ENCODE results near the gene ELMOD3. TPM values are rescaled to one million over a fixed set of nuclear protein-coding genes. Genes with fewer than 3 reads are reported as not detected.
A peak's percentile ranks its signal among the peaks of the same experiment; 100 is the strongest.
"Not testable (repeated sequence)": the region's sequence is repeated elsewhere in the genome, so short reads cannot be mapped to it uniquely, and the experiment has no call there.

ELMOD3 gene
- total and polyA plus RNA-seq, 9 donors, result 10.6 to 18.6 (median 15.8) TPM

DNA sequence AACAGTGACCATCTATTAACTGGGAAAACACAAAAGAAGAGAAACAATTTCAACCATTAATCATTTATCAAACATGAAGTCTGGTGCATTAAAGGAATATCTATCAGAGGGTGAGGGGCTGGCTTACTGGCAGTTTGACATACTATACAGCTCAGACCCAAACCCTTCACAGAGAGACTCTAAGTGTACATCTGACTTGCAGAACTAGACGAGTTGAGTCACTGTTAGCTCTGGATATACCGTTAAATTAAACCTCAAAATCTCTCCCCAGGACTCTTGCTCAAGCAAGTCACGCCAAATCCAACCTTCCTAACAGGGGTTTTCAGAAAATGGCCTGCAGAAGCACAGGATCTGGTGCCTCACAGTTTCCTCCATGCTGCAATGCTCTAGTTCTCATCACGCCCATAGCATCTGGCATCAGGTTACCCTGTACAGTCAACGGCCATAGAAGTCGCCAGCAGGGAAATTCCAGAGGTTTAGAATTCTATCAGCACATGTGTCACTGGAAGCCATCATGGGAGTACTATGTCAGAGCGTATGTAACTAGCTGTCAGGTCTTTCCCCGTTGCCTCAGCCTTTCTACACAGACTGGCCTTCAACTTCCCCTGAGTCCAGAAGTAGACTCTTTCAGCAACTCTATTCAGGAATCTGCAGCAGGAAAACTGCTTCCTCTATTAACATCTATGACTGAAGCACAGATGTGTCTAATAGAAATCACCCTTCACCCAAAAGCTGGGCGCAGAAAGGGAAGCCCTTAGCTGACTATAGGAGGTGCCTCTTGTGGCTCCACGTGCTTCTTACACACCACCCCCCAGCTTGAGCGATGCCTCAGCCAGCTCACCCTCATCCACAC, 36.1 kb upstream of the ELMOD3 start:
- Histone ChIP-seq H3K27me3 (ENCODE audit: control insufficient read depth, insufficient read depth, low read length) (no peaks in the 10 kb centered on the region), H3K4me3 (ENCODE audit: low read length) (no peak overlapping the region), H3K4me1 (ENCODE audit: control insufficient read depth, insufficient read depth, low read length) (peaks cover 8% of the 10 kb centered on the region), H3K27ac (ENCODE audit: low read length) (peak overlapping the region; percentile 37), H3K36me3 (ENCODE audit: control insufficient read depth, insufficient read depth, low read length) (peaks cover 67% of the 10 kb centered on the region), H3K9me3 (replicated peaks; ENCODE audit: control insufficient read depth, low read depth, low read length) (no peaks in the 10 kb centered on the region)
- 26% methylated on average over 11 of the region's 11 CpGs for WGBS (ENCODE audit: insufficient coverage)
- peak; percentile 71 for DNase-seq

DNA sequence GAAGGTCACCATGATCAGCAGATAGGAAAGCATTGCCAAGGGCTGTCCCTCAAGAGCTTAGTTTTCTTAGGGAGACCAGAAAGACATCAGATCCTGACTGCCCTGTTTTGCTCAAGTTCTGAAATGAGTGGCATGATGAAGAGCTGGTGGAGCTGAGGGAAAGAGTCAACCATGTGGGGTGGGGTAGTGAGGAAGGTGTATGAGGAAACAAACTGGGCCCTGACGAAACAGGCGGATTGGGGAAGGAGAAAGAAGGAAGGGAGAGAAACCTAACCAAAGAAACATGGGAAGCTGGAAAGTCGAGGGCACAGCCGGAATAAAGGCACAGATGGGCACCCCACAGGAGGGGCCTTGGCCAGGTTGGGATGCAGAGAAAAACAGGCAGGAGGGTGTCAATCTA, 34.8 kb upstream of the ELMOD3 start:
- WGBS (ENCODE audit: insufficient coverage), result 91% methylated on average over 4 of the region's 4 CpGs
- no peak for DNase-seq
- Histone ChIP-seq H3K27ac (ENCODE audit: low read length) (no peak overlapping the region), H3K4me1 (ENCODE audit: control insufficient read depth, insufficient read depth, low read length) (peaks cover 11% of the 10 kb centered on the region), H3K9me3 (replicated peaks; ENCODE audit: control insufficient read depth, low read depth, low read length) (no peaks in the 10 kb centered on the region), H3K4me3 (ENCODE audit: low read length) (no peak overlapping the region), H3K27me3 (ENCODE audit: control insufficient read depth, insufficient read depth, low read length) (no peaks in the 10 kb centered on the region), H3K36me3 (ENCODE audit: control insufficient read depth, insufficient read depth, low read length) (peaks cover 73% of the 10 kb centered on the region)

DNA sequence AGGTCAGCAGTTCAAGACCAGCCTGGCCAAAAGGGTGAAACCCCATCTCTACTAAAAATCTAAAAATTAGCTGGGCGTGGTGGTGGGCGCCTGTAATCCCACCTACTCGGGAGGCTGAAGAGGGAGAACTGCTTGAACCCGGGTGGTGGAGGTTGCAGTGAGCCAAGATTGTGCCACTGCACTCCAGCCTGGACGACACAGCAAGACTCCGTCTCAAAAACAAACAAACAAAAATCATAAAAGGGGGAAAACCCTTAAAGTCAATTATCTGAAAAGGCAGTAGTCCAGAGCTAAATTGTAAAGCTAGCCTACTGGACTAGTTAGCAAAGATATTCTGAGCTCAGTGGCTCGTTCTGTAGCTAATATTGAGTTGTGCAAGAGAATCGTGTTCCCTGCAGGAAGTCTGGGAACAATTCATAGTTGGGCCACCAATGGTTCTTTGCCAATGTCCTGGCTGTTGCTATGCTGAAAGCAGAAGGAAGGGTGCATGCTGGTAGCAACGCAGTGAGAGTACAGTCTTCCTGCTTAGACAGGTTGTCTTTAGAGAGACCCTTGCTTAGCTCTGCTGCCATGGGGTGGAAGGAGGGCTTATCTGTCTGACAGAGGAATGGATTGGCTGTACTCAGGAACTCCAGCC, 31.1 kb upstream of the ELMOD3 start:
- Histone ChIP-seq H3K4me1 (ENCODE audit: control insufficient read depth, insufficient read depth, low read length) (peaks cover 29% of the 10 kb centered on the region), H3K4me3 (ENCODE audit: low read length) (no peak overlapping the region)

DNA sequence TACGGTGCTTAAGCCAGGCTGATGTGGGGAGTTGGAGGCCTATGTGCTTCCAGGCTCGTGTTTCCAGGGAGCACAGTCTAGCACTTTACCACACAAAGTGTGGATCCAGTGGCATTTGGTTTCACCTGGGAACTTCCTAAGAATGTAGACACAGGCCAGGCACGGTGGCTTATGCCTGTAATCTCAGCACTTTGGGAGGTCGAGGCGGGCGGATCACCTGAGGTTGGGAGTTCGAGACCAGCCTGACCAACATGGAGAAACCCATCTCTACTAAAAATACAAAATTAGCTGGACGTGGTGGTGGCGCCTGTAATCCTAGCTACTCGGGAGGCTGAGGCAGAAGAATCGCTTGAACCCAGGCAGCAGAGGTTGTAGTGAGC, 30.6 kb upstream of the ELMOD3 start:
- not testable (repeated sequence) for H3K4me3 ChIP-seq (ENCODE audit: low read length); H3K27ac ChIP-seq (ENCODE audit: low read length); DNase-seq; H3K27me3 ChIP-seq (ENCODE audit: control insufficient read depth, insufficient read depth, low read length); H3K9me3 ChIP-seq (replicated peaks; ENCODE audit: control insufficient read depth, low read depth, low read length)
- peaks cover 24% of the 10 kb centered on the region for H3K4me1 ChIP-seq (ENCODE audit: control insufficient read depth, insufficient read depth, low read length)
- 100% methylated on average over 3 of the region's 11 CpGs for WGBS (ENCODE audit: insufficient coverage)
- peaks cover 56% of the 10 kb centered on the region for H3K36me3 ChIP-seq (ENCODE audit: control insufficient read depth, insufficient read depth, low read length)

More for the DNA sequence above, 31.1 kb upstream of the ELMOD3 start:
- no peak overlapping the region for H3K27ac ChIP-seq (ENCODE audit: low read length)
- no peaks in the 10 kb centered on the region for H3K9me3 ChIP-seq (replicated peaks; ENCODE audit: control insufficient read depth, low read depth, low read length)
- H3K27me3 ChIP-seq (ENCODE audit: control insufficient read depth, insufficient read depth, low read length), result no peaks in the 10 kb centered on the region
- DNase-seq, result no peak
- WGBS (ENCODE audit: insufficient coverage), result 83% methylated on average over 3 of the region's 9 CpGs
- H3K36me3 ChIP-seq (ENCODE audit: control insufficient read depth, insufficient read depth, low read length), result peaks cover 56% of the 10 kb centered on the region

DNA sequence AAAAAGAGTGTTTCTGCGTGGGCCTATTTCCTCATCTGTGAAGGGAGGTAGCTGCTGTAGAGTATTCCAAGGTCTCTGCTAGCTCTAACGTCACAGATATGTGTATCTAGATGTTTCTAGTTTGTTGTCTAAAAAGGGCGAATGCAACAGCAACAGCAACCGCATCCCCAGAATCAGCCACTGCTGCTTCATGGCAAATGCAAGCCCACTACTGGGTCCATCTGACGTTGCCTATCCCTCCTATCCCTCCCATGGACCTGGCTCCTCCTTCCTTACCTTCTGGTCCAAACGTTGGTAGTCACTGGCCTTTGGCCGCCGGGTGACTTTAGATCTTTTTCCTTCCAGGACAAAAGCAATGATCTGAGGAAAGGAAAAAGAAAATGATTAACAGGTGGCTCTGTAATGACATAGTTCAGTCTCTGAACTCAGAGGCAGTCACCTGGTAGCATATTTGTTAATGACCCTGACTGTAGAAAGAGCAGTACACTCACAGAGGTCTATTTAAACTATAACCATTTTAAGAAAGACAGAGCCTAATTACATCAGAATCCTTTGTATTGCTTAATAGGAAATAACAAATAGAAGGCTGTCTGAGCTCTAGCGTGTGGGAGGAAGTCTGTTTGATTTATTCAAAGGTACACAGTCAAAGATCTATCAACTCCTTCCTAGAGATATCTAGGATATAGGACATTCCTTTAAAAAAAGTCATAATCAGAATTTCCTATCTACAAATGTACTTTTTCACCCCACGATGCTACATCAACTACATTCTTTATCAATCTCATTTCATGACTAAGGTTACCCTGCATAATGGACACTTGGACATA, 29.7 kb upstream of the ELMOD3 start:
- Histone ChIP-seq H3K4me3 (ENCODE audit: low read length) (no peak overlapping the region), H3K36me3 (ENCODE audit: control insufficient read depth, insufficient read depth, low read length) (peaks cover 51% of the 10 kb centered on the region), H3K9me3 (replicated peaks; ENCODE audit: control insufficient read depth, low read depth, low read length) (no peaks in the 10 kb centered on the region), H3K27ac (ENCODE audit: low read length) (no peak overlapping the region), H3K27me3 (ENCODE audit: control insufficient read depth, insufficient read depth, low read length) (no peaks in the 10 kb centered on the region), H3K4me1 (ENCODE audit: control insufficient read depth, insufficient read depth, low read length) (peaks cover 24% of the 10 kb centered on the region)
- DNase-seq, result no peak
- 25% methylated on average over 2 of the region's 10 CpGs for WGBS (ENCODE audit: insufficient coverage)

DNA sequence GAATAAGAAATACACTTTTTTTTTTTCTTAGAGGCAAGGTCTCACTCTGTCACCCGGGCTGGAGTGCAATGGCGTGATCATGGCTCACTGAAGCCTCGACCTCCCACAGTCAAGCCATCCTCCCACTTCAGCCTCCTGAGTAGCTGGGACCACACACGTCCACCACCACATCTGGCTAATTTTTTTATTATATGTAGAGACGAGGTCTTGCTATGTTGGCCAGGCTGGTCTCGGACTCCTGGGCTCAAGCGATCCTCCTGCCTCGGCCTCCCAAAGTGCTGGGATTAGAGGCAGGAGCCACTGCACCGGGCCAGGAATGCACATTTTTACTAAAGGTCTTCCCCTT, 29.1 kb upstream of the ELMOD3 start:
- no peak for DNase-seq
- H3K4me1 ChIP-seq (ENCODE audit: control insufficient read depth, insufficient read depth, low read length), result peaks cover 24% of the 10 kb centered on the region
- 56% methylated on average over 3 of the region's 9 CpGs for WGBS (ENCODE audit: insufficient coverage)
- H3K27me3 ChIP-seq (ENCODE audit: control insufficient read depth, insufficient read depth, low read length), result no peaks in the 10 kb centered on the region
- H3K4me3 ChIP-seq (ENCODE audit: low read length), result no peak overlapping the region
- H3K36me3 ChIP-seq (ENCODE audit: control insufficient read depth, insufficient read depth, low read length), result peaks cover 45% of the 10 kb centered on the region
- H3K9me3 ChIP-seq (replicated peaks; ENCODE audit: control insufficient read depth, low read depth, low read length), result no peaks in the 10 kb centered on the region
- H3K27ac ChIP-seq (ENCODE audit: low read length), result no peak overlapping the region

DNA sequence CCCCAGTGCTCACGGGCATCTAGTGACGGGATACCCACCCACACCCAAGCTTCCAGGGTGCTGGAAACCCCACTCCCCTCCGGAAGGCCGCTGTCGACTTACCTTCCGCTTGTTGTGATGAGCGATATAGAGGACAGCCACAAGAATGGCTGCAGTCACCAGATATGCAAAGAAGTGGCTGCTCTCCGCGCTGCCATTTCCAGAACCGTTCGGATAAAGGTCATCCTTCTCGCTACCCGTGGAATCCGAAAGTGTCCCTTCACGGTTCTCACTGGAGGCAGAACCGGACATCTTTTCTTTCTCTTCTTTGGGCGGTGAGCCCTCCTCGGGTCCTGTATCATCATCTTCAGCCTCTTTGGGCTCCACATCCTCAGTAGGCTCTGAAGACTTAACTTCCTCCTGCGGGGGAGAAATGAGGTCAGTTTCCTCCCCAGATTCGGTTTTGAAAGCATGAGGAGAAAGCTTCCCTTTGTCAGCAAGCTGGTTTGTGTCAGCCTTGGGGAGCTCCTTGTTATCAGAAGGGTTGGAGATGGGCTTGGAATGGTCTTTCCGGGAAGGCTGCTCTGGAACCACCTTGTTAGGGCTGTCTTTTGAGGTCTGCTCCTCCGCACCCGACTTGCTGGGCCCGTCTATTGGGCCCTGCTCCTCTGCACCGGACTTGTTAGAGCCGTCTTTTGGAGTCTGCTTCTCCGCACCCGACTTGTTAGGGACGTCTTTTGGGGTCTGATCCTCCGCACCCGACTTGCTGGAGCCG, 28.0 kb upstream of the ELMOD3 start:
- Histone ChIP-seq H3K9me3 (replicated peaks; ENCODE audit: control insufficient read depth, low read depth, low read length) (no peaks in the 10 kb centered on the region), H3K4me1 (ENCODE audit: control insufficient read depth, insufficient read depth, low read length) (peaks cover 24% of the 10 kb centered on the region), H3K36me3 (ENCODE audit: control insufficient read depth, insufficient read depth, low read length) (peaks cover 37% of the 10 kb centered on the region), H3K27me3 (ENCODE audit: control insufficient read depth, insufficient read depth, low read length) (no peaks in the 10 kb centered on the region), H3K4me3 (ENCODE audit: low read length) (peak overlapping the region; percentile 93), H3K27ac (ENCODE audit: low read length) (peak overlapping the region; percentile 100)
- 31% methylated on average over 28 of the region's 32 CpGs for WGBS (ENCODE audit: insufficient coverage)
- peak; percentile 65 for DNase-seq

DNA sequence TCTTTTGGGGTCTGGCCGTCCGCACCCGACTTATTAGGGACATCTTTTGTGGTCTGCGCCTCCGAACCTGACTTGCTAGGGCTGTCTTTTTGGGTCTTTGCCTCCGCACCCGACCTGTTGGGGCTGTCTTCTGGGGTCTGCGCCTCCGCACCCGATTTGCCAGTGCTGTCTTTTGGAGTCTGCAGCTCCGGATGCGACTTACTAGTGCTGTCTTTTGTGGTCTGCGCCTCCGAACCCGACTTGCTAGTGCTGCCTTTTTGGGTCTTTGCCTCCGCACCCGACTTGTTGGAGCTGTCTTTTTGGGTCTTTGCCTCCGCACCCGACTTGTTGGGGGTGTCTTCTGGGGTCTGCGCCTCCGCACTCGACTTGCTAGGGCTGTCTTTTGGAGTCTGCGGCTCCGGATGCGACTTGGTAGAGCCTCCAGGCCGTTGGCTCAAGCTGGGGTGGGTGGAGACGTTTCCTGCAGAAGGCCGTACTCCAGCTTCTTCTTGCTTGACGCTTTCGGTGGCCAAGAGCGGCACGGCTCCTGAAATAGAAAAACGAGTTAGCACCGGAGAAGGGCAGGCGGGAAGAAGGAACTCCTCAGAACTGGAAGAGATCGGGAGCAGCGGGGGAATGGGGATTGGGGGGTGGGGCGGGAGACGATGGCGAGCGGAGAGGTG, 27.3 kb upstream of the ELMOD3 start:
- Histone ChIP-seq H3K4me1 (ENCODE audit: control insufficient read depth, insufficient read depth, low read length) (peaks cover 24% of the 10 kb centered on the region), H3K36me3 (ENCODE audit: control insufficient read depth, insufficient read depth, low read length) (peaks cover 30% of the 10 kb centered on the region), H3K9me3 (replicated peaks; ENCODE audit: control insufficient read depth, low read depth, low read length) (no peaks in the 10 kb centered on the region), H3K4me3 (ENCODE audit: low read length) (peak overlapping the region; percentile 93), H3K27ac (ENCODE audit: low read length) (peak overlapping the region; percentile 100), H3K27me3 (ENCODE audit: control insufficient read depth, insufficient read depth, low read length) (no peaks in the 10 kb centered on the region)
- WGBS (ENCODE audit: insufficient coverage), result 3% methylated on average over 40 of the region's 41 CpGs
- peak; percentile 70 for DNase-seq

DNA sequence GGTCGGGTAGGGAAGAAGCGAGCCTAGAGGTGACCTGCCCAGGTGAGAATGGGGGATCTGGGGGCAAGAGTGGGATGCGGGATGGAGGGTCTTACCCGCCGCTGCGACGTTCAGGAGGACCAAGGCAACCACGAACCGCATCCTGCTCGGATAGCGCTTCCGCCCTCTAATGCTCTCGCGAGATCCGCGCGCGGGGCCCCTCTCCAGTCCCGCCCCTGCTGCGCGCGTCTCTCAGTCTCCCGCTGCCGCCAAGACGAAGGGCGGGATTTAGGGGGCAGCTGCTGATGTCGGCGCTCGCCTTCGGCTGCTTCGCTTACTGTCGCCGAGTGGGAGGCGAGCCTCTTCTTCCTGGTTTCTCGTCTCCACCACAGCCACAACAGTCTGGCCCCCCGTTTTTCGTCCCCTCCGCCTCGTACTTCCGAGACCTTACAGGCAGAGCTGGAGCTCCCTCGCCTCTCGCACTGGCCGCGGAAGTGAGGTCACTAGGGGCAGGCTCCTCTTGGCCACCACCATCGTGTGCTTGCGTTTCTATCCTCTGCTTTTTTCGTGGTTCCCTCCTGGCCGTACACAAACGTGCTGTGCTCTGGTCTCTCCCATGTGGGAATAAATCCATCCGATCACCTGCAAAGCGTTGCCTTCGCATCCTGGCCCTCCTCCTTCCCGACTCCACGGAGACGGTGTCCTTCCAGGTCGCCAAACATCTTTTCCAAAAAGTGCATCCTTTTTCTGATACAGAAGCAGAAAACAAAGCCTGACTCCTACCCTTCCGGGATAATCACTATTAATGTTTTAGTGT, 26.5 kb upstream of the ELMOD3 start, which contains the start of gene TGOLN2:
TGOLN2 (minus strand) TSS at position 168 of the 796 bp plus-strand sequence; CDS start at position 141, 27 bp downstream.
- H3K9me3 ChIP-seq (replicated peaks; ENCODE audit: control insufficient read depth, low read depth, low read length), result no peaks in the 10 kb centered on the region
- peak; percentile 98 for DNase-seq
- H3K4me3 ChIP-seq (ENCODE audit: low read length), result peak within 1 kb of the TSS; percentile 93
- no peaks in the 10 kb centered on the region for H3K27me3 ChIP-seq (ENCODE audit: control insufficient read depth, insufficient read depth, low read length)
- peaks cover 23% of the 10 kb centered on the region for H3K36me3 ChIP-seq (ENCODE audit: control insufficient read depth, insufficient read depth, low read length)
- WGBS (ENCODE audit: insufficient coverage), result 0% methylated on average over 51 of the region's 57 CpGs
- peaks cover 24% of the 10 kb centered on the region for H3K4me1 ChIP-seq (ENCODE audit: control insufficient read depth, insufficient read depth, low read length)
- peak within 1 kb of the TSS; percentile 100 for H3K27ac ChIP-seq (ENCODE audit: low read length)

Measured in muscle of leg (tissue), 11 donors.